SU-DHL-6 (cell line): ENCODE results near the gene CFAP210.

Source experiments
- H2AFZ ChIP-seq: fragments of 200-600 bp; sonication (generic); 2 replicates; pipeline ENCODE4 v1.6.1; 2014; ENCODE audit warnings: low read depth, mild to moderate bottlenecking, moderate library complexity, mixed read lengths, antibody characterized with exemption, low read length; ENCODE audit not compliant: severe bottlenecking
- H3F3A ChIP-seq: fragments of 200-600 bp; shearing (Covaris generic); 2 replicates; pipeline ENCODE4 v1.6.0; 2016; ENCODE audit warnings: antibody characterized with exemption, mild to moderate bottlenecking; ENCODE audit not compliant: insufficient read depth
- H3K27ac ChIP-seq: fragments of 200-600 bp; sonication (generic); 2 replicates; pipeline ENCODE4 v1.5.1; 2016; ENCODE audit warnings: low read depth, mild to moderate bottlenecking, low read length, moderate library complexity, mixed read lengths
- H3K27me3 ChIP-seq: fragments of 200-600 bp; sonication (generic), shearing (Covaris generic); 2 replicates; pipeline ENCODE4 v1.6.0; 2014; ENCODE audit warnings: mild to moderate bottlenecking, low read length
- H3K36me3 ChIP-seq: fragments of 200-600 bp; sonication (generic); 2 replicates; pipeline ENCODE4 v1.6.1; 2014; ENCODE audit warnings: mild to moderate bottlenecking, low read length, mixed read lengths
- H3K4me2 ChIP-seq: fragments of 300-600, 200-600 bp; shearing (Covaris generic), sonication (generic); 2 replicates; pipeline ENCODE4 v1.6.0; 2014; ENCODE audit warnings: low read length, low read depth, mild to moderate bottlenecking; ENCODE audit not compliant: poor library complexity, severe bottlenecking
- H3K4me3 ChIP-seq: fragments of 200-600 bp; sonication (generic); 2 replicates; pipeline ENCODE4 v1.5.1; 2014; ENCODE audit warnings: antibody characterized with exemption, low read length, mild to moderate bottlenecking, mixed read lengths; ENCODE audit not compliant: insufficient read depth, poor library complexity, severe bottlenecking
- H3K79me2 ChIP-seq: fragments of 200-600 bp; sonication (generic); 2 replicates; pipeline ENCODE4 v1.6.1; 2014; ENCODE audit warnings: mild to moderate bottlenecking, low read length, moderate library complexity; ENCODE audit not compliant: insufficient read depth
- H3K9ac ChIP-seq: fragments of 200-600 bp; sonication (generic); 2 replicates; pipeline ENCODE4 v1.7.0; 2014; ENCODE audit warnings: mild to moderate bottlenecking, low read length
- H3K9me2 ChIP-seq: fragments of 200-600 bp; sonication (generic); replicated peaks from 2 replicates; pipeline ENCODE4 v1.6.1; 2014; ENCODE audit warnings: low read length; ENCODE audit not compliant: insufficient read depth
- H3K9me3 ChIP-seq: fragments of 200-600 bp; sonication (generic); 2 replicates; pipeline ENCODE4 v1.6.1; 2014; ENCODE audit warnings: low read length, mixed read lengths; ENCODE audit not compliant: insufficient read depth
- H4K20me1 ChIP-seq: fragments of 200-600 bp; sonication (generic); 2 replicates; pipeline ENCODE4 v1.6.1; 2014; ENCODE audit warnings: low read depth, mild to moderate bottlenecking, antibody characterized with exemption, low read length, moderate library complexity, mixed read lengths
- EZH2phosphoT487 ChIP-seq: fragments of 200-600 bp; sonication (generic), shearing (Covaris generic); conservative IDR thresholded peaks from 2 replicates; pipeline ENCODE4 v1.6.1; 2018; ENCODE audit warnings: mild to moderate bottlenecking, antibody characterized with exemption, low read length, moderate library complexity, mixed read lengths
- TF ChIP-seq, protein P1 (sequence below): fragments of 200-600 bp; sonication (generic); IDR thresholded peaks from one replicate; pipeline ENCODE4 v1.5.1; 2017; ENCODE audit warnings: antibody characterized with exemption, mild to moderate bottlenecking, low read length, moderate library complexity; ENCODE audit not compliant: insufficient read depth, poor library complexity, severe bottlenecking

CFAP210 gene

DNA sequence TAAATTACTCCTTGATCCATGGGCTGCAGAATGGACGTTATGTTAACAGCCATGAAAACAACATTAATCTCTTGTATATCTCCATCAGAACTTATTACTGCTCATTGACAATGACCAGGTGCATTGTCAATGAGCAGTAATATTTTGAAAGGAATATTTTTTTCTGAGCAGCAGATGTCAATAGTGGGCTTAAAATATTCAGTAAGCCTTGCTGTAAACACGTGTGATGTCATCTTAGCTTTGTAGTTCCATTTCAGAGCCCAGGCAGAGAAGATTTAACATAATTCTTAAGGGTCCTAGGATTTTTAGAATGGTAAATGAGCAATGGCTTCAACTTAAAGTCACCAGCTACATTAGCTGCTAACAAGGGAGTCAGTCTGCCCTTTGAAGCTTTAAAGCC, 26.6 kb downstream of the CFAP210 start:
- Histone ChIP-seq H3F3A (no peaks in the 10 kb centered on the region), H3K9me3 (no peaks in the 10 kb centered on the region), H3K9ac (no peak overlapping the region), H2AFZ (no peak overlapping the region), H3K4me3 (no peak overlapping the region), H3K79me2 (no peaks in the 10 kb centered on the region), H3K9me2 (no peaks in the 10 kb centered on the region), H4K20me1 (no peaks in the 10 kb centered on the region), H3K4me2 (no peak overlapping the region), H3K36me3 (no peaks in the 10 kb centered on the region), H3K27me3 (no peaks in the 10 kb centered on the region), H3K27ac (no peak overlapping the region)
- TF ChIP-seq, protein P1, sequence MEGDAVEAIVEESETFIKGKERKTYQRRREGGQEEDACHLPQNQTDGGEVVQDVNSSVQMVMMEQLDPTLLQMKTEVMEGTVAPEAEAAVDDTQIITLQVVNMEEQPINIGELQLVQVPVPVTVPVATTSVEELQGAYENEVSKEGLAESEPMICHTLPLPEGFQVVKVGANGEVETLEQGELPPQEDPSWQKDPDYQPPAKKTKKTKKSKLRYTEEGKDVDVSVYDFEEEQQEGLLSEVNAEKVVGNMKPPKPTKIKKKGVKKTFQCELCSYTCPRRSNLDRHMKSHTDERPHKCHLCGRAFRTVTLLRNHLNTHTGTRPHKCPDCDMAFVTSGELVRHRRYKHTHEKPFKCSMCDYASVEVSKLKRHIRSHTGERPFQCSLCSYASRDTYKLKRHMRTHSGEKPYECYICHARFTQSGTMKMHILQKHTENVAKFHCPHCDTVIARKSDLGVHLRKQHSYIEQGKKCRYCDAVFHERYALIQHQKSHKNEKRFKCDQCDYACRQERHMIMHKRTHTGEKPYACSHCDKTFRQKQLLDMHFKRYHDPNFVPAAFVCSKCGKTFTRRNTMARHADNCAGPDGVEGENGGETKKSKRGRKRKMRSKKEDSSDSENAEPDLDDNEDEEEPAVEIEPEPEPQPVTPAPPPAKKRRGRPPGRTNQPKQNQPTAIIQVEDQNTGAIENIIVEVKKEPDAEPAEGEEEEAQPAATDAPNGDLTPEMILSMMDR = no peak
- no peak for TF ChIP-seq EZH2phosphoT487

DNA sequence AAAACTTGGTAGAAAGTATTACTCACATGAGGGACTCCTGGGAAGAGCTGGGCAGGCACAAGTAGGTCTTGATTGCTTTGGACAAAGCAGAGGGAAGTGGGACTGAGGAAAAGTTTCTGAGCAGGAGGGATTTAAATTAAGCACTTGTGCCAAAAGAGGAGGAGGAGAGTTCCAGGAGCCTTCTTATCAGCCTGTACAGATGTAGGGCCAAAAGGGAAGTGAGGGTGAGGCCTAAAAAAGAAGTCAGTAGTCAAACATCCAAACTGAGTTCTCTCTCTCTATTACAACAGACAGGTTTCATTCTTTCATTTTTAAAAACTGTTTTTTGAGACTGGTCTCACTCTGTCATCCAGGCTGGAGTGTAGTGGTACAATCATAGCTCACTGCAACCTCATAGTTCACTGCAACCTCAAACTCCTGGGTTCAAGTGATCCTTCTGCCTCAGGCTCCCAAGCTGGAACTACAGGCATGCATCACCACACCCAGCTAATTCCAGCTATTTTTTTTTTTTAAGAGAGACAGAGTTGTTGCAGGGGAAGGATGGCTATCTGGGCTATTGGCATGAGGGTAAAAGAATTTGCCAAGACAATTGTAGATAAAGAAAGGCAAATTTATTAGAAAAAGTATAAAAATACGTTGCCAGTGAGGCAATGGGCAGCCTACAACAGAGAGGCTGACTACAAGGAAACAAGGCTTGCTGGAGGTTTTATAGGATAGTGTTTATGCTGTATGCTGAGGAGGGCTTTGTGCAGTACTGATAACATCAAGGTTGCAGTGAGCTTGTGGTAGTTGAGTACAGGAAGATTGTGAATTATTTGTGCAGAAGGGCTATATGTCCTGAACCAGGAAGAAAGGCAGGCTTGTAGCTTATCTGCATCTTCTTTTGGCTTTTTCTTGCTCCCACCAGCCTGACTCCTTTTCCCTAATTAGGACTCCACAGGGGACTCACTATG, 29.0 kb downstream of the CFAP210 start:
- Histone ChIP-seq H3K9me2 (no peaks in the 10 kb centered on the region), H3K4me2 (no peak overlapping the region), H3K9me3 (no peaks in the 10 kb centered on the region), H2AFZ (no peak overlapping the region), H3K27me3 (no peaks in the 10 kb centered on the region), H3K9ac (no peak overlapping the region), H3K79me2 (no peaks in the 10 kb centered on the region), H3K27ac (no peak overlapping the region), H3F3A (no peaks in the 10 kb centered on the region), H3K36me3 (no peaks in the 10 kb centered on the region), H4K20me1 (no peaks in the 10 kb centered on the region), H3K4me3 (no peak overlapping the region)
- TF ChIP-seq, protein P1 = no peak
- no peak for TF ChIP-seq EZH2phosphoT487

DNA sequence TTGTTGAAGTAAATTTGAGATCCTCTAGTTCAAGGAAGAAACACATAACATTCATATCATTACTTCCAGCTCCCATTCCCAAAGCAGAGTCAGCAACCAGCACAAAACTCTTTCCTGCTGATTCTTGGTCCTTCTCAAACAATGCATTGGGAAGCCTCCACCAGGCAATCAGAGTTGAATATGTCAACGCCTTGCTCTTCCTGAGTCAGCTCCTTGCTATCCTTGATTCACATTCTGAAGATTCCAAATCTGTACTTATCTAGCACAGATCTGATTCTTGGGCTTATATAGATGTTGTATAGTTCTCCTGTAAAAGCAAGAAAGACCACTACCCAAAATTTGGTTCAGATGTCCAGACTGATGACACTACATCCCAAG, 29.6 kb downstream of the CFAP210 start:
- H3F3A ChIP-seq = no peaks in the 10 kb centered on the region
- H3K36me3 ChIP-seq = no peaks in the 10 kb centered on the region
- no peak overlapping the region for H3K4me2 ChIP-seq
- H2AFZ ChIP-seq = no peak overlapping the region
- H3K9me2 ChIP-seq = no peaks in the 10 kb centered on the region
- no peak overlapping the region for H3K27ac ChIP-seq
- H3K27me3 ChIP-seq = no peaks in the 10 kb centered on the region
- H4K20me1 ChIP-seq = no peaks in the 10 kb centered on the region
- no peak overlapping the region for H3K4me3 ChIP-seq
- H3K79me2 ChIP-seq = no peaks in the 10 kb centered on the region
- TF ChIP-seq, protein P1 = no peak
- TF ChIP-seq EZH2phosphoT487 = no peak
- no peak overlapping the region for H3K9ac ChIP-seq
- no peaks in the 10 kb centered on the region for H3K9me3 ChIP-seq
